ENCODE measurements around the gene METTL4. TPM values are rescaled to one million over a fixed set of nuclear protein-coding genes. Genes with fewer than 3 reads are reported as not detected.

The METTL4 gene
- total RNA-seq, 1 donor from 2014 or later, result 11.5 TPM

GRCh38 chr18:2609604-2610003 lies 38.3 kb upstream of the METTL4 start:
- no peaks in the 10 kb centered on the region for H3K36me3 ChIP-seq
- peaks cover 14% of the 10 kb centered on the region for H3K4me1 ChIP-seq

DNA sequence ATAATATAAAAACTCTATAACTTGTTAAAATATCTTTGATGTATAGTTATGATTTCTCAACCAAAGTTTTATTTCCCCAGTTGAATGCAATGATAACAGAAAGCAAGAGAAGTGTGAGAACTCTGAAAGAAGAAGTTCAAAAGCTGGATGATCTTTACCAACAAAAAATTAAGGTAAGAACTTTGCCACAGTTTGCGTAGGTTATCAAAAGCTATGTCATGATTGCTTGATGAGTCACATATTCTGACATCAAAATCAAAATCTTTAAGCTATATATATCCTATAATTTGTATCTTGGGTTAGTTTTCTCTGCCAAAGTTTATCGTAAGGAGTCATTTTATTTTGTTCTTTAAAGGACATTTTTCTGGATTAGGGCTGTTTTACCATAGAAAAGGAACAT lies 35.0 kb upstream of the METTL4 start:
- H3K36me3 ChIP-seq, result no peaks in the 10 kb centered on the region
- no peak for DNase-seq
- peaks cover 14% of the 10 kb centered on the region for H3K4me1 ChIP-seq
- intact Hi-C loops (cut with DNase I), result no loop called here
- TF ChIP-seq, protein P1, sequence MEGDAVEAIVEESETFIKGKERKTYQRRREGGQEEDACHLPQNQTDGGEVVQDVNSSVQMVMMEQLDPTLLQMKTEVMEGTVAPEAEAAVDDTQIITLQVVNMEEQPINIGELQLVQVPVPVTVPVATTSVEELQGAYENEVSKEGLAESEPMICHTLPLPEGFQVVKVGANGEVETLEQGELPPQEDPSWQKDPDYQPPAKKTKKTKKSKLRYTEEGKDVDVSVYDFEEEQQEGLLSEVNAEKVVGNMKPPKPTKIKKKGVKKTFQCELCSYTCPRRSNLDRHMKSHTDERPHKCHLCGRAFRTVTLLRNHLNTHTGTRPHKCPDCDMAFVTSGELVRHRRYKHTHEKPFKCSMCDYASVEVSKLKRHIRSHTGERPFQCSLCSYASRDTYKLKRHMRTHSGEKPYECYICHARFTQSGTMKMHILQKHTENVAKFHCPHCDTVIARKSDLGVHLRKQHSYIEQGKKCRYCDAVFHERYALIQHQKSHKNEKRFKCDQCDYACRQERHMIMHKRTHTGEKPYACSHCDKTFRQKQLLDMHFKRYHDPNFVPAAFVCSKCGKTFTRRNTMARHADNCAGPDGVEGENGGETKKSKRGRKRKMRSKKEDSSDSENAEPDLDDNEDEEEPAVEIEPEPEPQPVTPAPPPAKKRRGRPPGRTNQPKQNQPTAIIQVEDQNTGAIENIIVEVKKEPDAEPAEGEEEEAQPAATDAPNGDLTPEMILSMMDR (IDR thresholded peaks at IDR 0.05), result no peak
- no peaks in the 10 kb centered on the region for H3K9me3 ChIP-seq
- H3K4me3 ChIP-seq, result no peak overlapping the region
- H3K27ac ChIP-seq, result peak overlapping the region; percentile 34
- ATAC-seq, result no peak
- no peaks in the 10 kb centered on the region for H3K27me3 ChIP-seq (ENCODE audit: low read depth)

More at GRCh38 chr18:2609604-2610003, 38.3 kb upstream of the METTL4 start:
- H3K9me3 ChIP-seq, result no peaks in the 10 kb centered on the region
- no peak overlapping the region for H3K27ac ChIP-seq
- intact Hi-C loops (cut with DNase I), result no loop called here
- ATAC-seq (no peak), DNase-seq (no peak)
- no peak overlapping the region for H3K4me3 ChIP-seq
- TF ChIP-seq, protein P1 (IDR thresholded peaks at IDR 0.05), result no peak
- H3K27me3 ChIP-seq (ENCODE audit: low read depth), result no peaks in the 10 kb centered on the region

DNA sequence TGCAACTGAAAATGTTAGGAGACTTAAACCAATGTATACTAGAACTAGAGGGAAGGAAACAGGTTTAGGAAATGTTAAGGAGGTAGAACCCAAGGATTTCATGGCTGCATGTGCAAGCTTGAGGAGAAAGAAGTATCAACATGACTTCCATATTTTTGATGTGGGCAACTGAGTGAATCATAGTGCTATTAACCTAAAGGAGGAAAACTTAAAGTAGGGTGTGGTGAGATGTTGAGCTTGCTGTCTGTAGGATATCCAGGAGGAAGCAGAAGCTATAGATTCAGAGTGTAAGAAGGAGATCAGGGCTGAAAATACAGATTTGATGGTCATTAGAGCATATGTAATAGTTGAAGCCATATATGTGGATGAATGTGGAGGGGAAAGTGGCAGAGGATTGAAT lies 31.5 kb upstream of the METTL4 start:
- TF ChIP-seq, protein P1 (IDR thresholded peaks at IDR 0.05), result no peak
- DNase-seq (no peak), ATAC-seq (no peak)
- Histone ChIP-seq H3K9me3 (no peaks in the 10 kb centered on the region), H3K27ac (no peak overlapping the region), H3K4me3 (no peak overlapping the region), H3K27me3 (ENCODE audit: low read depth) (no peaks in the 10 kb centered on the region), H3K36me3 (no peaks in the 10 kb centered on the region), H3K4me1 (peaks cover 14% of the 10 kb centered on the region)
- intact Hi-C loops (cut with DNase I), result no loop called here

DNA sequence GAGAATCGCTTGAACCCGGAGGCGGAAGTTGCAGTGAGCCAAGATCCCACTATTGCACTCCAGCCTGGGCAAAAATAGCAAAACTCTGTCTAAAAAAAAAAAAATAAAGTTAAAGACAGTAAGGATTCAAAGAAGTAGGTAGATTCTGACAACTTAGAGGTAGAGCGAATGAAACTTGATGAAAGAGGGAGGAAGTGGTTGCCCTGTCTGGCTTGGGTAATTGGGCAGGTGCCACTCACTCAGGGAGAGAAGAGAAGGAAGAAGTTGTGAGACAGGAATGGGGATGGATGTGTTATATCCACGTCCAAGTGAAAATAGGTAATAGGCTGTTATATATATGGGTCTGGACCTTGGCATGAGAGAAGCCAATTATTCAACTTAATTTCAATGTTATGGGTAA lies 26.3 kb upstream of the METTL4 start:
- TF ChIP-seq, protein P1 (IDR thresholded peaks at IDR 0.05), result no peak
- Histone ChIP-seq H3K4me3 (no peak overlapping the region), H3K27ac (no peak overlapping the region), H3K36me3 (no peaks in the 10 kb centered on the region), H3K9me3 (no peaks in the 10 kb centered on the region), H3K27me3 (ENCODE audit: low read depth) (no peaks in the 10 kb centered on the region), H3K4me1 (no peaks in the 10 kb centered on the region)
- no peak for DNase-seq
- ATAC-seq, result no peak
- intact Hi-C loops (cut with DNase I), result no loop called here

- DNase-seq (no peak), ATAC-seq (no peak)
- Histone ChIP-seq H3K4me1 (no peaks in the 10 kb centered on the region), H3K27ac (no peak overlapping the region), H3K27me3 (ENCODE audit: low read depth) (no peaks in the 10 kb centered on the region), H3K9me3 (no peaks in the 10 kb centered on the region), H3K36me3 (no peaks in the 10 kb centered on the region), H3K4me3 (no peak overlapping the region)
- intact Hi-C loops (cut with DNase I), result no loop called here
- TF ChIP-seq, protein P1 (IDR thresholded peaks at IDR 0.05), result no peak
Measured at GRCh38 chr18:2590303-2590702, 19.0 kb upstream of the METTL4 start.
